ENCODE measurements around the gene SSBP3.
A peak's percentile ranks its signal among the peaks of the same experiment; 100 is the strongest.
"Not testable (repeated sequence)": the region's sequence is repeated elsewhere in the genome, so short reads cannot be mapped to it uniquely, and the experiment has no call there.

SSBP3 gene

GRCh38 chr1:54425152-54425584, 19.0 kb upstream of the SSBP3 start:
- Histone ChIP-seq H3K36me3 (ENCODE audit: control insufficient read depth in 1 of 2, insufficient read depth in 2 of 2, low read depth in 1 of 2, low read length in 2 of 2) (no peaks in the 10 kb centered on the region), H3K4ac (ENCODE audit: low read depth in 1 of 2, low read length in 2 of 2) (no peak overlapping the region), H3K27me3 (ENCODE audit: control insufficient read depth in 1 of 2, insufficient read depth in 1 of 2, low read length in 2 of 2) (peaks cover 0 to 13% of the 10 kb centered on the region in 2 experiments), H3K9ac (ENCODE audit: low read length) (no peak overlapping the region), H3K9me3 (ENCODE audit: control insufficient read depth, low read length) (no peaks in the 10 kb centered on the region), H3K14ac (ENCODE audit: low read length in 2 of 2) (no peak overlapping the region), H3K27ac (ENCODE audit: low read length, poor library complexity, severe bottlenecking) (no peak overlapping the region), H2BK15ac (ENCODE audit: low read depth, poor library complexity, severe bottlenecking) (no peak overlapping the region), H3K79me1 (replicated peaks; ENCODE audit: low read length, poor library complexity, severe bottlenecking) (no peaks in the 10 kb centered on the region), H3K4me2 (ENCODE audit: low read length, poor library complexity, severe bottlenecking) (no peak overlapping the region), H2AK5ac (ENCODE audit: low read length, severe bottlenecking) (no peak overlapping the region), H3K4me3 (ENCODE audit: insufficient read depth in 1 of 2, low read depth in 1 of 2, low read length in 2 of 2) (no peak overlapping the region), H4K8ac (ENCODE audit: low read length) (no peak overlapping the region), H2BK5ac (ENCODE audit: low read depth, low read length, poor library complexity, severe bottlenecking) (no peak overlapping the region), H2BK12ac (ENCODE audit: low read length in 2 of 2) (no peak overlapping the region), H3K18ac (ENCODE audit: low read depth in 1 of 2, low read length in 2 of 2) (no peak overlapping the region), H2AFZ (ENCODE audit: low read depth, low read length) (no peak overlapping the region), H3K4me1 (ENCODE audit: control insufficient read depth, insufficient read depth, low read depth, low read length) (peaks cover 2% of the 10 kb centered on the region), H2BK120ac (ENCODE audit: low read depth, low read length) (no peak overlapping the region), H4K91ac (ENCODE audit: low read length) (no peak overlapping the region), H3K23ac (ENCODE audit: low read length in 2 of 2) (no peak overlapping the region)
- DNase-seq, result no peak
- 91% methylated on average over 9 of the region's 9 CpGs for WGBS

GRCh38 chr1:54424398-54424797, 18.2 kb upstream of the SSBP3 start:
- no peak overlapping the region for H4K8ac ChIP-seq (ENCODE audit: low read length)
- H2BK12ac ChIP-seq (ENCODE audit: low read length in 2 of 2), result no peak overlapping the region
- no peak overlapping the region for H2AFZ ChIP-seq (ENCODE audit: low read depth, low read length)
- H3K23ac ChIP-seq (ENCODE audit: low read length in 2 of 2), result no peak overlapping the region
- H3K4me1 ChIP-seq (ENCODE audit: control insufficient read depth, insufficient read depth, low read depth, low read length), result peaks cover 2% of the 10 kb centered on the region
- no peak for DNase-seq
- no peaks in the 10 kb centered on the region for H3K79me1 ChIP-seq (replicated peaks; ENCODE audit: low read length, poor library complexity, severe bottlenecking)
- H2BK5ac ChIP-seq (ENCODE audit: low read depth, low read length, poor library complexity, severe bottlenecking), result no peak overlapping the region
- WGBS, result 84% methylated on average over 1 of the region's 2 CpGs
- H3K4me2 ChIP-seq (ENCODE audit: low read length, poor library complexity, severe bottlenecking), result no peak overlapping the region
- H3K27me3 ChIP-seq (ENCODE audit: control insufficient read depth in 1 of 2, insufficient read depth in 1 of 2, low read length in 2 of 2), result peaks cover 0 to 13% of the 10 kb centered on the region in 2 experiments
- peak overlapping the region; percentile 34 for H2BK120ac ChIP-seq (ENCODE audit: low read depth, low read length)
- H3K4ac ChIP-seq (ENCODE audit: low read depth in 1 of 2, low read length in 2 of 2), result no peak overlapping the region
- H2BK15ac ChIP-seq (ENCODE audit: low read depth, poor library complexity, severe bottlenecking), result no peak overlapping the region
- no peak overlapping the region for H3K9ac ChIP-seq (ENCODE audit: low read length)
- H4K91ac ChIP-seq (ENCODE audit: low read length), result no peak overlapping the region
- H3K27ac ChIP-seq (ENCODE audit: low read length, poor library complexity, severe bottlenecking), result no peak overlapping the region
- H2AK5ac ChIP-seq (ENCODE audit: low read length, severe bottlenecking), result no peak overlapping the region
- no peak overlapping the region for H3K14ac ChIP-seq (ENCODE audit: low read length in 2 of 2)
- no peak overlapping the region for H3K4me3 ChIP-seq (ENCODE audit: insufficient read depth in 1 of 2, low read depth in 1 of 2, low read length in 2 of 2)
- no peaks in the 10 kb centered on the region for H3K36me3 ChIP-seq (ENCODE audit: control insufficient read depth in 1 of 2, insufficient read depth in 2 of 2, low read depth in 1 of 2, low read length in 2 of 2)
- H3K9me3 ChIP-seq (ENCODE audit: control insufficient read depth, low read length), result no peaks in the 10 kb centered on the region
- H3K18ac ChIP-seq (ENCODE audit: low read depth in 1 of 2, low read length in 2 of 2), result no peak overlapping the region

DNA sequence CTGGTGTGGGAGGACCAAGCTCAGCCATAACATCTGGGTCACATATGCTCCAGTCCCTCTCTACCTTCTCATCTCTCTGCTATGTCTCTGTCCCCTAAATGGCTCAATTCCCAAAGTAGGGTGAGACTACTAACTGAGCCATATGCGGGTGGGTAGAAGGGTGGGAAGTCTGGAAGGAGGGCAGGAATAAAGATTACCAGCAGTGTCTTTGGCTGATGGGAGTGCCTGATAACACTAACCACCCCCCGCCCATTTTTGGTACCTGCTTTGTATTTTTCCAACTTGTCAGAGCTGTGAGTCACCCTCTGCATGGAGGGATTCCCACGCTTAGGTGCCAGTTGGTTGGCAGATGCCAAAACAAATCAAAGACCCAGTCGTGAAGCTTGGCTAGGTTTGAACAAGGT, 14.9 kb upstream of the SSBP3 start:
- H2BK120ac ChIP-seq (ENCODE audit: low read depth, low read length), result no peak overlapping the region
- WGBS, result 66% methylated on average over 3 of the region's 4 CpGs
- no peak for DNase-seq

GRCh38 chr1:54418598-54418997, 12.4 kb upstream of the SSBP3 start:
- not testable (repeated sequence) for H4K91ac ChIP-seq (ENCODE audit: low read length); H3K4me1 ChIP-seq (ENCODE audit: control insufficient read depth, insufficient read depth, low read depth, low read length); DNase-seq; H2AFZ ChIP-seq (ENCODE audit: low read depth, low read length); H3K14ac ChIP-seq (ENCODE audit: low read length in 2 of 2); H3K18ac ChIP-seq (ENCODE audit: low read depth in 1 of 2, low read length in 2 of 2); H3K36me3 ChIP-seq (ENCODE audit: control insufficient read depth in 1 of 2, insufficient read depth in 2 of 2, low read depth in 1 of 2, low read length in 2 of 2); H2BK12ac ChIP-seq (ENCODE audit: low read length in 2 of 2); H2BK120ac ChIP-seq (ENCODE audit: low read depth, low read length); H3K4me2 ChIP-seq (ENCODE audit: low read length, poor library complexity, severe bottlenecking); H3K9ac ChIP-seq (ENCODE audit: low read length); H3K23ac ChIP-seq (ENCODE audit: low read length in 2 of 2); H2BK15ac ChIP-seq (ENCODE audit: low read depth, poor library complexity, severe bottlenecking); H3K4ac ChIP-seq (ENCODE audit: low read depth in 1 of 2, low read length in 2 of 2); H3K4me3 ChIP-seq (ENCODE audit: insufficient read depth in 1 of 2, low read depth in 1 of 2, low read length in 2 of 2); H4K8ac ChIP-seq (ENCODE audit: low read length); H3K79me1 ChIP-seq (replicated peaks; ENCODE audit: low read length, poor library complexity, severe bottlenecking); H3K27ac ChIP-seq (ENCODE audit: low read length, poor library complexity, severe bottlenecking); H2BK5ac ChIP-seq (ENCODE audit: low read depth, low read length, poor library complexity, severe bottlenecking); H3K9me3 ChIP-seq (ENCODE audit: control insufficient read depth, low read length); H2AK5ac ChIP-seq (ENCODE audit: low read length, severe bottlenecking)
- WGBS, result 96% methylated on average over 5 of the region's 6 CpGs
- peaks cover 12 to 42% of the 10 kb centered on the region in 2 experiments for H3K27me3 ChIP-seq (ENCODE audit: control insufficient read depth in 1 of 2, insufficient read depth in 1 of 2, low read length in 2 of 2)

More for the DNA sequence above, 14.9 kb upstream of the SSBP3 start:
- Histone ChIP-seq H2BK15ac (ENCODE audit: low read depth, poor library complexity, severe bottlenecking) (no peak overlapping the region), H2AFZ (ENCODE audit: low read depth, low read length) (no peak overlapping the region), H3K18ac (ENCODE audit: low read depth in 1 of 2, low read length in 2 of 2) (no peak overlapping the region), H3K4ac (ENCODE audit: low read depth in 1 of 2, low read length in 2 of 2) (no peak overlapping the region), H3K23ac (ENCODE audit: low read length in 2 of 2) (no peak overlapping the region), H3K4me3 (ENCODE audit: insufficient read depth in 1 of 2, low read depth in 1 of 2, low read length in 2 of 2) (no peak overlapping the region), H3K9me3 (ENCODE audit: control insufficient read depth, low read length) (no peaks in the 10 kb centered on the region), H4K8ac (ENCODE audit: low read length) (no peak overlapping the region), H2BK12ac (ENCODE audit: low read length in 2 of 2) (no peak overlapping the region), H3K14ac (ENCODE audit: low read length in 2 of 2) (no peak overlapping the region), H2AK5ac (ENCODE audit: low read length, severe bottlenecking) (no peak overlapping the region), H3K27ac (ENCODE audit: low read length, poor library complexity, severe bottlenecking) (no peak overlapping the region), H3K27me3 (ENCODE audit: control insufficient read depth in 1 of 2, insufficient read depth in 1 of 2, low read length in 2 of 2) (peaks cover 2 to 22% of the 10 kb centered on the region in 2 experiments), H3K4me1 (ENCODE audit: control insufficient read depth, insufficient read depth, low read depth, low read length) (peaks cover 2% of the 10 kb centered on the region), H2BK5ac (ENCODE audit: low read depth, low read length, poor library complexity, severe bottlenecking) (no peak overlapping the region), H3K9ac (ENCODE audit: low read length) (no peak overlapping the region), H3K4me2 (ENCODE audit: low read length, poor library complexity, severe bottlenecking) (no peak overlapping the region), H3K79me1 (replicated peaks; ENCODE audit: low read length, poor library complexity, severe bottlenecking) (no peaks in the 10 kb centered on the region), H3K36me3 (ENCODE audit: control insufficient read depth in 1 of 2, insufficient read depth in 2 of 2, low read depth in 1 of 2, low read length in 2 of 2) (no peaks in the 10 kb centered on the region), H4K91ac (ENCODE audit: low read length) (no peak overlapping the region)

Measured in mesenchymal stem cell (in vitro differentiated cells and primary cell).